ENCODE data around the gene CHAC1.

CHAC1 gene

GRCh38 chr15:40978141-40978540 lies 24.9 kb downstream of the CHAC1 start:
- no peak overlapping the region for H2AFZ ChIP-seq (ENCODE audit: low read length)
- no peak overlapping the region for H3K4me2 ChIP-seq (ENCODE audit: low read length)
- H3K9me3 ChIP-seq (ENCODE audit: low read length), result no peaks in the 10 kb centered on the region
- no peak overlapping the region for H3K4me3 ChIP-seq (ENCODE audit: low read depth, low read length, poor library complexity, severe bottlenecking)
- H3K79me2 ChIP-seq (ENCODE audit: insufficient read depth, low read length), result no peaks in the 10 kb centered on the region
- H3K4me1 ChIP-seq (ENCODE audit: insufficient read depth, low read length, severe bottlenecking), result no peaks in the 10 kb centered on the region
- TF ChIP-seq EZH2 (IDR thresholded peaks at IDR 0.05; ENCODE audit: borderline replicate concordance, low read length), result no peak
- TF ChIP-seq CTCF (IDR thresholded peaks at IDR 0.05; ENCODE audit: low read length), result no peak
- no peaks in the 10 kb centered on the region for H3K9me2 ChIP-seq (ENCODE audit: low read depth, low read length)
- H3F3A ChIP-seq (ENCODE audit: insufficient read depth, low read length), result no peaks in the 10 kb centered on the region
- H3K9ac ChIP-seq (ENCODE audit: low read length), result no peak overlapping the region
- no peak overlapping the region for H3K27ac ChIP-seq (ENCODE audit: low read depth, low read length, poor library complexity, severe bottlenecking)
- H3K27me3 ChIP-seq (ENCODE audit: insufficient read depth, low read length), result no peaks in the 10 kb centered on the region
- H3K36me3 ChIP-seq (ENCODE audit: insufficient read depth, low read length), result peaks cover 76% of the 10 kb centered on the region
- no peaks in the 10 kb centered on the region for H4K20me1 ChIP-seq (ENCODE audit: insufficient read depth, low read length)

- no peak for TF ChIP-seq EZH2 (IDR thresholded peaks at IDR 0.05; ENCODE audit: borderline replicate concordance, low read length)
- no peak for TF ChIP-seq CTCF (IDR thresholded peaks at IDR 0.05; ENCODE audit: low read length)
- Histone ChIP-seq H2AFZ (ENCODE audit: low read length) (no peak overlapping the region), H3K9me2 (ENCODE audit: low read depth, low read length) (no peaks in the 10 kb centered on the region), H3K4me2 (ENCODE audit: low read length) (no peak overlapping the region), H3K36me3 (ENCODE audit: insufficient read depth, low read length) (peaks cover 81% of the 10 kb centered on the region), H3F3A (ENCODE audit: insufficient read depth, low read length) (no peaks in the 10 kb centered on the region), H3K27me3 (ENCODE audit: insufficient read depth, low read length) (no peaks in the 10 kb centered on the region), H3K27ac (ENCODE audit: low read depth, low read length, poor library complexity, severe bottlenecking) (no peak overlapping the region), H3K4me1 (ENCODE audit: insufficient read depth, low read length, severe bottlenecking) (no peaks in the 10 kb centered on the region), H4K20me1 (ENCODE audit: insufficient read depth, low read length) (no peaks in the 10 kb centered on the region), H3K9ac (ENCODE audit: low read length) (no peak overlapping the region), H3K79me2 (ENCODE audit: insufficient read depth, low read length) (no peaks in the 10 kb centered on the region), H3K9me3 (ENCODE audit: low read length) (no peaks in the 10 kb centered on the region), H3K4me3 (ENCODE audit: low read depth, low read length, poor library complexity, severe bottlenecking) (no peak overlapping the region)
Observed at GRCh38 chr15:40978562-40978961, 25.3 kb downstream of the CHAC1 start.

GRCh38 chr15:40981186-40981585 lies 27.9 kb downstream of the CHAC1 start:
- no peak overlapping the region for H3K4me3 ChIP-seq (ENCODE audit: low read depth, low read length, poor library complexity, severe bottlenecking)
- H2AFZ ChIP-seq (ENCODE audit: low read length), result no peak overlapping the region
- peaks cover 100% of the 10 kb centered on the region for H3K36me3 ChIP-seq (ENCODE audit: insufficient read depth, low read length)
- H3K27me3 ChIP-seq (ENCODE audit: insufficient read depth, low read length), result no peaks in the 10 kb centered on the region
- TF ChIP-seq CTCF (IDR thresholded peaks at IDR 0.05; ENCODE audit: low read length) (no peak), EZH2 (IDR thresholded peaks at IDR 0.05; ENCODE audit: borderline replicate concordance, low read length) (no peak)
- H3K4me1 ChIP-seq (ENCODE audit: insufficient read depth, low read length, severe bottlenecking), result no peaks in the 10 kb centered on the region
- no peak overlapping the region for H3K4me2 ChIP-seq (ENCODE audit: low read length)
- H3K9me3 ChIP-seq (ENCODE audit: low read length), result no peaks in the 10 kb centered on the region
- H4K20me1 ChIP-seq (ENCODE audit: insufficient read depth, low read length), result no peaks in the 10 kb centered on the region
- H3F3A ChIP-seq (ENCODE audit: insufficient read depth, low read length), result no peaks in the 10 kb centered on the region
- no peaks in the 10 kb centered on the region for H3K9me2 ChIP-seq (ENCODE audit: low read depth, low read length)
- H3K79me2 ChIP-seq (ENCODE audit: insufficient read depth, low read length), result no peaks in the 10 kb centered on the region
- H3K27ac ChIP-seq (ENCODE audit: low read depth, low read length, poor library complexity, severe bottlenecking), result no peak overlapping the region
- no peak overlapping the region for H3K9ac ChIP-seq (ENCODE audit: low read length)
